ENCODE results near the gene CNOT1. TPM values are rescaled to one million over a fixed set of nuclear protein-coding genes. Genes with fewer than 3 reads are reported as not detected.
"Not testable (repeated sequence)": the region's sequence is repeated elsewhere in the genome, so short reads cannot be mapped to it uniquely, and the experiment has no call there.

CNOT1 gene
- polyA plus RNA-seq, 3 donors, result 201 to 204 (median 204) TPM

- DNase-seq (ENCODE audit: low read depth in 3 of 3, low spot score in 2 of 3), result no peak
Measured at GRCh38 chr16:58503863-58504688, 125.5 kb downstream of the CNOT1 start.

DNA sequence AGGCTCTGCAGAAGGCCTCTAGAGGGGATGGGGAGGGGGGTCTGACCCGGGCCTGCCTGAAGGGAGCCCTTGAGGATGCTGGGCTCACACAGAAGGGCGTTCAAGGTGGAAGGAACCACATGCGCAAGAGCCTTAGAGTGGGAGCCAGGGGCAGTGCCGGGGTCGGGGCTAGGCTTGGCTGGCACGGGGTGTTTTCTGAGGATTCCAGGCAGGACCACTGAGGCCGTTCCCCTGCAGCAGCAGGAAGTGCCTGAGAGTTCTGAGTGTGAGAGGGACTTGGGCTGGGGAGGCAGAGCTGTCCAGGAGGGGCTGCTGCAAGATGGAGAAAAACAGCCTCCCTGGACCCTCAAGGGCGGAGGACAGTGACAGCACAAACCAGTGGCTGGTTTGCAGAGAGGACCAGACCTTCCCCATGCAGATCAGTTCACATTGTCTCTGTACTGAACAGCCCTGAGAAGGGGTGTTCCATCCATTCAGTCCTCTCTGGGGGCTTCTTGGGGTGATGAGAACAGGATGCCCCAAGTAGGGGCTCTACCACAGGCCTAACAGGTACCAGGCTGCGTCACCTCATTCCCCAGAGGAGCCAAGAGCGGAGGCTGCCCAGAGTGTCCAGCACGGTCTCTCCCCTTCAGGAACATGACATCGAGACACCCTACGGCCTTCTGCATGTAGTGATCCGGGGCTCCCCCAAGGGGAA is 126.3 kb downstream of the CNOT1 start:
- no peak for DNase-seq (ENCODE audit: low read depth in 3 of 3, low spot score in 2 of 3)

DNA sequence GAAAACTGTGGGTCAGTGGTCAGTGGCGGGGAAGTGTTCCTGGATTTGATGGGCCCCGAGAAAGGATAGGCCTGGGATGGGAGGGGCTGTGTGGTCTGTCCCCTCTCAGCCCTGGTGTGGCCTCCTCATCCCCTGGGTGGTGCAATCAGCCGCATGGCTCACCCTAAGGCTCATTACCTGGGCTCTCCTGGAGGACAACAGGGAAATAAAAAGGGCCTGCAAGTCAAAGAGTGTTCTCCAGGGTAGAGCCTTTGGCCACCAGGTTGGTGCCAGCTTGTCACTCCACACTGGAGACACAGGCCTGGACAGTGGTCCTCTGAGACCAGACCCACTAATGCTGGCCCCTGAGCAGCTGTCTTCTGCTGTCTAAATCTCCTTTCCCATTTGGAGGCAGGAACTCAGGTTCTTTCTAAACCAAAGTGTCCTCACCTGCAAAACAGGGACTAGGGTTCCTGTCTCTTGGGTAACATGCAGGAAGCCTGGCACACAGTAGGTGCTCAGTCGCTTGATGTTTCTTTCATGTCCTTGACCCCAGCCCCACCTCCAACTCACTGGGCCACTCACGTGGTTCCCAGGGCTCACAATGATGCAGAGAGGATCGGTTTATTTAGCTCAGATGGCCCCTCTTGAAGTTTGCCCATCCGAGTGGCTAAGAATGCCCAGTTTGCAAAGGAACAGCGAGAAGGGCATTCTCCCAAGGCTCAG is 127.3 kb downstream of the CNOT1 start:
- no peak for DNase-seq (ENCODE audit: low read depth in 3 of 3, low spot score in 2 of 3)

DNA sequence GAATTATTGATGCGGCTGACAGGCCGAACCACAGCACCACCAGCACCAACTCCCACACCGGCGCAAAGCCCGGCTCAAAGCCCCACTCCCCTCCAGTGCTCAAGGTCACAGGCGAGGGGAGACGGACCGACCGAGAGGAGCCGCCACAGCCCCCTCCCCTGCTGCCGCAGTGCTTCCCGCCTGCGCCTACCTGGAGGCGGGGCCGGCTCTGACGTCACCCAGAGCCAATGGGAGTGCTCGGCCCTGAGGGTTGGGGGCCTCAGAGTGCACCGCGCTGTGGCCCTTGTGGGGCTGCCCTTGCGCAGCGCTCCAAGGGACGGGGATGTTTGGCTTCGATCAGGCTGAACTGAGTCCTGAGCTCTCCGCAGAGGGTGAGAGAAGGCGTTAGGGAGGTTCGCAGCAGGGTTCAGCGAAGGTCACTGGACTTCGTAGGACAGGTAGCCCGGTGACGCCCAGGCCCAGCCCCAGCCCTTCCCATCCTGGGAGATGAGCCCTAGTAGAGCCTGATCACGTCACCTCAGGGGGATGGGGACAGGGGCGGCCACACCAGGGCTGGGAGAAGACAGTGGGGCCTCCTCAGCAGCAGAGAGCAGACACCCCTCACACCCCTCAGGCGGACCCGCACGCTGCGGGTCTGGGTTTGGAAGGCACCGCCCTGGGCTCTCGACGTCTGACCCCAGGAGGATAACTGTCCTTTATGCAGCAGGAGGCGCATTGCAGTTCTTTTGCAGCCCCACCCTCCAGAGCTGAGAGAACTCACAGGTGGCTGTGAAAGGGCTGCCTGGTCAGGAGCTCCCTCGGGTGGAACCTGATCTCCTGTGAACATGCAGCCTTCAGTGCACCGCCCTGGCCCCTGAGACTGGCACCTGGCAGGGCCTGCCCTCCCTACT is 128.1 kb downstream of the CNOT1 start:
- no peak for DNase-seq (ENCODE audit: low read depth in 3 of 3, low spot score in 2 of 3)

- DNase-seq (ENCODE audit: low read depth in 3 of 3, low spot score in 2 of 3), result no peak
Measured at GRCh38 chr16:58500430-58501241, 129.0 kb downstream of the CNOT1 start.

DNA sequence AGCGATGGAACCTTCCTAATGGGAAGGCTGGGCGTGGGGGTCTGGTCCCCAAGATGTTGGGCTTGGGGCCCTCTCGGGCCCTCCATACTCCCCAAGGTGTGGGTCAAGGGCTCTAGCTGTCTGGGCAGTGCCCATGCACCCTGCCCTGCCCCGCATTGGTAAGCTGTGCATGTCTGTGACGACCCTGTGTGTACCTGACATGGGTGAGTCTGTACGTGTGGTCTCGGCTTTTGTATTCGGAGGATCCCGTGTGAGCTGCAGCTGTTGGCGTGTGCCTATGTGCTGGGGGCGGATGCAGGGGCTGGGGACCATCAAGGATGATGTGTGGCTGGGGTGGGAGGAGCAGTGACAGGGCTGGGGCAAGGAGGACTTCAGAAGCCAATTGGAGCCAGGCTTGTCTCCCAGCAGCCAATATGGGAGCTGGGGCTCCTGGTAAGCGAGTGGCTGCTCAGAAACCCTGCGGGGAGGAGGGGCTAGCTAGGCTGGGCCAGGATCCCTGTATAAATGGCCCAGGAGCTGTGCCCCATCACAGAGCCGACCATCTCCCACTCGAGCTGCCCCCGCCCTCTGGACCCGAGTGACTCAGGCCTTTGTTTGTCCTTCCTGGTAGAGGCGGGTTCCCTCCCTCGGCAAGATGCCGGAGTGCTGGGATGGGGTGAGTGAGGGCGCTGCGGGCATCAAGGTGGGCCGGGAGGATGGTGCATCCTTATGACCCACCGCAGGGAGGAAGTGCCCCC is 129.8 kb downstream of the CNOT1 start, which contains the start of gene NDRG4:
NDRG4 (plus strand) TSS at position 529 of the 737 bp plus-strand sequence; CDS start at position 635, 106 bp downstream.
- peak in 1 of 3 donors; percentile 65 for DNase-seq (ENCODE audit: low read depth in 3 of 3, low spot score in 2 of 3)

- no peak for DNase-seq (ENCODE audit: low read depth in 3 of 3, low spot score in 2 of 3)
Measured at GRCh38 chr16:58499092-58499511, 130.5 kb downstream of the CNOT1 start.

- DNase-seq (ENCODE audit: low read depth in 3 of 3, low spot score in 2 of 3), result no peak
Measured at GRCh38 chr16:58498341-58499091, 131.1 kb downstream of the CNOT1 start.

- no peak for DNase-seq (ENCODE audit: low read depth in 3 of 3, low spot score in 2 of 3)
Measured at GRCh38 chr16:58497935-58498334, 131.7 kb downstream of the CNOT1 start.

- DNase-seq (ENCODE audit: low read depth in 3 of 3, low spot score in 2 of 3), result no peak
Measured at GRCh38 chr16:58497468-58497867, 132.2 kb downstream of the CNOT1 start.

DNA sequence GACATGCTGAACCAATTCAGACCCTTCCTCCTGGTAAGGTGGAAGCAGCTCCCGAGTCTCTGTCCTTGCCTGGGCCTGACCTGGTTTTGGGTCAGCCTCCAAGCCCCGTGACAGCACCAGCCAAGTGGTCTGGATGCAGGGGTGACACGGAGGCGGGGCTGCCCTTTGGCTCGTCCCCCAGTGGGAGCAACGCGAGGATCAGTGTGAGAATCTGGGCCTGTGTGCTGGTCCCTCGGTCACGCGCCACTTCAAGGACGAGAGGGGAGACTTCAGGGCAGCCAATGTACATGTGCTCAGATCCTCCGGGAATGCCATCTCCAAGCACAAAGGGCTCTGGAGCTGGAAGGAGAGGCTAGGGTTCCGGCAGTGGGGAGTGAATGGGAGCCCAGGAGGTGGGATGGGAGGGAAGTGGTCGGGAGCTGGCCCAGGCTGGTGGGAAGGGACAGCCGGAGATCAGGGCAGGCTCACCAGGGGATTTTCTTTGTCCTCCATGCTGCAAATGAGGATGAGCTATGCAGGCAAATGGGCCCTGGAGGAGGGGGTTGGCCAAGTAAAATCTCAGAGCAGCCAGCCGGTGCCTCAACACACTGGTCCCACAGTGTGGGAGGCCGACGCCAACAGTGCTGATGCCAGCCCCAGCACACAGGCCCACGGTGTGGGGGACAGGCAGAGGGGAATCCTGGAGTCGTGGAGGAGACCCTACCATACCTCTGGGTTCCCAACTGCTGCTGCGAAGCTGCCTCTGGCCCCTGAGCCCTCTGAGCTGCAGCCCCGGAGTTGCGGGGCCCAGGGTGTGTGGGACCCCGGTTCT is 133.9 kb downstream of the CNOT1 start:
- DNase-seq (ENCODE audit: low read depth in 3 of 3, low spot score in 2 of 3), result no peak

- peak; percentile 86 to 91 (median 87) for DNase-seq (ENCODE audit: low read depth in 3 of 3, low spot score in 2 of 3)
Measured at GRCh38 chr16:58494981-58495520, 134.6 kb downstream of the CNOT1 start.

- no peak for DNase-seq (ENCODE audit: low read depth in 3 of 3, low spot score in 2 of 3)
Measured at GRCh38 chr16:58493756-58494431, 135.7 kb downstream of the CNOT1 start.

DNA sequence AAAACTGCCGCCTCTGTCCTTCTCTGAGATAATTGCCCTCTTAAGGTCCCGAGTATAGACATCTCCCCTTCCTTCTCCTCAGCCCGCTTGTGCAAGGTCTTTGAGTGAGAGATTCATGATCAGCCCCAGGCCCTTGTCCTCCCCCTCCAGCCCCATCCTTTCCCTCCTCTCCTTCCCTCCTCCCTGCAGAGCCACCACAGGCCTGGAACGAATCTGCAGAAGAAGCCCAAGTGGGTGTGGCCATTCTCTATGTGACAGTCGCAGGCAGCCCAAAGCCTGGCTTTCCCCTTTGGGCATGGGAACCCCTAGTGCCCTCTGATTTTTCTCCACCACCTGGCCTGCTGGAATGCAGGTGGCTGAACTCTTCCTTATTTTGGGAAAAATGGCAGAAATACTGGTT is 136.9 kb downstream of the CNOT1 start:
- DNase-seq (ENCODE audit: low read depth in 3 of 3, low spot score in 2 of 3), result no peak

DNA sequence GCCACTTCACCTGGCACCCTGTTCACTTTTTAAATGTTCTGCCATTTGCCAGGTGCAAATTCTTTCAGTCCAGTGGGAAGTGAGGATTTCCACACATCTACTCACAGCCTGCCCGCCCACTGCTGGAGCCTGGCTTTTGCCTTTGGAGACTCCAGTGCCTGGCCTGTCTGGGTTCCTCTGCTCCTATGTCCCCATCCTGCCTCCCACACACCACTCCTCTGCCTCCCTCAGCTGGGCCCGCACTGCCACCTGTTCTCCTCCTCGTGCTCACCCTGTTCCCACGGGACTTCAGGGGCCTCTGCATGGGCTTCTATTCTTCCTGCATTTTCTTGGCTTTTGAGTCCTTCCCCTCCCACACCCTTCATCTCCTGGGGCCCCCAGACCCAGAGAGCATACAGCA is 137.6 kb downstream of the CNOT1 start:
- DNase-seq (ENCODE audit: low read depth in 3 of 3, low spot score in 2 of 3), result no peak

DNA sequence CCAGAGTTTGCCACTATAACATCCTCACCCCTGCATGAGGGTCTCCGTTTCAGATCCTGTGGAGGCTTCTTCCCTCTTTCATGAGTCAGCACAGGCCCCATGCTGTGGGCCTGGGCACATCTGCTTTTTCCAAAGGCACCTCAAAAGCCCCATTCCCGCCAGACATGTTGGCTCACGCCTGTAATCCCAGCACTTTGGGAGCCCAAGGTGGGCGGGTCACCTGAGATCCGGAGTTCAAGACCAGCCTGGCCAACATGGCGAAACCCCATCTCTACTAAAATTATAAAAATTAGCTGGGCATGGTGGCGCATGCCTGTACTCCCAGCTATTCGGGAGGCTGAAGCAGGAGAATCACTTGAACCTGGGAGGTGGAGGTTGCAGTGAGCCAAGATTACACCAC is 139.1 kb downstream of the CNOT1 start:
- DNase-seq (ENCODE audit: low read depth in 3 of 3, low spot score in 2 of 3), result not testable (repeated sequence)
